H9 (cell line): ENCODE data around the gene EHF. TPM values are rescaled to one million over a fixed set of nuclear protein-coding genes. Genes with fewer than 3 reads are reported as not detected.

Experiments used
- DNase-seq: peaks from one replicate; pipeline ENCODE4 v3.0.0-alpha.2; 2017
- H2AFZ ChIP-seq: one replicate; pipeline ENCODE4 v1.6.1; 2013; ENCODE audit warnings: mild to moderate bottlenecking, low read length, control low read depth, moderate library complexity
- H2AK5ac ChIP-seq: 2 replicates; pipeline ENCODE4 v1.6.1; 2013; ENCODE audit warnings: low read length, control low read depth, mixed read lengths; ENCODE audit not compliant: insufficient read length
- H2BK120ac ChIP-seq: one replicate; pipeline ENCODE4 v1.6.1; 2013; ENCODE audit warnings: low read depth, mild to moderate bottlenecking, low read length, control low read depth, inconsistent platforms; ENCODE audit not compliant: poor library complexity, severe bottlenecking
- H2BK12ac ChIP-seq: 2 replicates; pipeline ENCODE4 v1.6.1; 2013; ENCODE audit warnings: low read length, control low read depth, mixed read lengths, low read depth; ENCODE audit not compliant: insufficient read length
- H2BK15ac ChIP-seq: 2 replicates; pipeline ENCODE4 v1.6.1; 2013; ENCODE audit warnings: low read depth, low read length, control low read depth
- H2BK20ac ChIP-seq: one replicate; pipeline ENCODE4 v1.6.1; 2013; ENCODE audit warnings: low read depth, mild to moderate bottlenecking, low read length, control low read depth, inconsistent platforms; ENCODE audit not compliant: poor library complexity, severe bottlenecking
- H2BK5ac ChIP-seq: 2 replicates; pipeline ENCODE4 v1.6.1; 2013; ENCODE audit warnings: low read length, control low read depth, mixed read lengths; ENCODE audit not compliant: insufficient read length
- H3K14ac ChIP-seq: 2 replicates; pipeline ENCODE4 v1.6.1; 2013; ENCODE audit warnings: low read length, control low read depth; ENCODE audit not compliant: insufficient read depth
- H3K18ac ChIP-seq: 2 replicates; pipeline ENCODE4 v1.6.1; 2013; ENCODE audit warnings: low read depth, mild to moderate bottlenecking, mixed read lengths, low read length, control low read depth; ENCODE audit not compliant: insufficient read length
- H3K23ac ChIP-seq: 2 replicates; pipeline ENCODE4 v1.6.1; 2013; ENCODE audit warnings: low read length, control low read depth, mixed read lengths, low read depth; ENCODE audit not compliant: insufficient read length
- H3K23me2 ChIP-seq: 2 replicates; pipeline ENCODE4 v1.6.1; 2013; ENCODE audit warnings: low read depth, mild to moderate bottlenecking, mixed read lengths, low read length, control low read depth; ENCODE audit not compliant: insufficient read length, poor library complexity, severe bottlenecking
- H3K27ac ChIP-seq: 2 replicates; pipeline ENCODE4 v1.5.1; 2013; ENCODE audit warnings: low read length, control low read depth, mixed read lengths, low read depth; ENCODE audit not compliant: insufficient read length
- H3K27me3 ChIP-seq: 2 replicates; pipeline ENCODE4 v1.6.1; 2013; ENCODE audit warnings: low read length, control low read depth, inconsistent platforms; ENCODE audit not compliant: insufficient read depth
- H3K4ac ChIP-seq: 2 replicates; pipeline ENCODE4 v1.6.1; 2013; ENCODE audit warnings: low read depth, mild to moderate bottlenecking, control low read depth, inconsistent platforms, low read length, moderate library complexity
- H3K4me1 ChIP-seq: 2 replicates; pipeline ENCODE4 v1.6.1; 2013; ENCODE audit warnings: low read length, control low read depth, inconsistent platforms; ENCODE audit not compliant: insufficient read depth
- H3K4me2 ChIP-seq: 2 replicates; pipeline ENCODE4 v1.6.1; 2013; ENCODE audit warnings: low read length, control low read depth, mixed read lengths; ENCODE audit not compliant: insufficient read length, insufficient read depth
- H3K56ac ChIP-seq: 2 replicates; pipeline ENCODE4 v1.6.1; 2013; ENCODE audit warnings: low read depth, mild to moderate bottlenecking, mixed read lengths, low read length, control low read depth; ENCODE audit not compliant: insufficient read length
- H3K79me1 ChIP-seq: 2 replicates; pipeline ENCODE4 v1.6.1; 2013; ENCODE audit warnings: low read depth, mild to moderate bottlenecking, moderate library complexity, low read length, control low read depth, inconsistent platforms; ENCODE audit not compliant: insufficient read depth, poor library complexity, severe bottlenecking
- H3K79me2 ChIP-seq: 2 replicates; pipeline ENCODE4 v1.6.1; 2013; ENCODE audit warnings: low read length, control low read depth, inconsistent platforms; ENCODE audit not compliant: insufficient read depth
- H3K9ac ChIP-seq: 2 replicates; pipeline ENCODE4 v1.6.1; 2013; ENCODE audit warnings: low read length, control low read depth, mixed read lengths; ENCODE audit not compliant: insufficient read length; ENCODE audit errors: extremely low read depth
- H3K9me3 ChIP-seq: one replicate; pipeline ENCODE4 v1.6.1; 2013; ENCODE audit warnings: low read depth, low read length, inconsistent platforms; ENCODE audit not compliant: control insufficient read depth
- H3T11ph ChIP-seq: one replicate; pipeline ENCODE4 v1.6.1; 2013; ENCODE audit warnings: mild to moderate bottlenecking, low read length, control low read depth, inconsistent platforms
- H4K20me1 ChIP-seq: one replicate; pipeline ENCODE4 v1.6.1; 2013; ENCODE audit not compliant: control insufficient read depth, insufficient read length, insufficient read depth
- H4K5ac ChIP-seq: 2 replicates; pipeline ENCODE4 v1.6.1; 2013; ENCODE audit warnings: low read depth, mild to moderate bottlenecking, mixed read lengths, low read length, control low read depth; ENCODE audit not compliant: insufficient read length
- H4K8ac ChIP-seq: replicated peaks from 2 replicates; pipeline ENCODE4 v1.6.1; 2013; ENCODE audit warnings: low read length, control low read depth, mixed read lengths, low read depth; ENCODE audit not compliant: insufficient read length
- H4K91ac ChIP-seq: 2 replicates; pipeline ENCODE4 v1.6.1; 2013; ENCODE audit warnings: low read depth, mild to moderate bottlenecking, moderate library complexity, mixed read lengths, low read length, control low read depth; ENCODE audit not compliant: insufficient read length
- H3K27ac Mint-ChIP-seq, 3 experiments: 2 replicates in 2 of 3; 3 replicates in 1 of 3; pipeline ENCODE4 v1.8.0; 2020 to 2021; ENCODE audit warnings: mixed read lengths in 3 of 3, mild to moderate bottlenecking in 1 of 3, moderate library complexity in 1 of 3
- H3K27me3 Mint-ChIP-seq: 2 replicates; pipeline ENCODE4 v1.8.0; 2021; ENCODE audit warnings: low read depth, mild to moderate bottlenecking, moderate library complexity, mixed read lengths
- H3K36me3 Mint-ChIP-seq, 3 experiments: 2 replicates in 2 of 3; 3 replicates in 1 of 3; pipeline ENCODE4 v1.8.0; 2020 to 2021; ENCODE audit warnings: low read depth in 3 of 3, mixed read lengths in 3 of 3; ENCODE audit not compliant: insufficient read depth in 1 of 3
- H3K4me1 Mint-ChIP-seq, 2 experiments: 2 replicates each; pipeline ENCODE4 v1.8.0; 2020; ENCODE audit warnings: mixed read lengths in 2 of 2
- H3K4me3 Mint-ChIP-seq, 2 experiments: 2 replicates in 1 of 2; 3 replicates in 1 of 2; pipeline ENCODE4 v1.8.0; 2020 to 2021; ENCODE audit warnings: mild to moderate bottlenecking in 2 of 2, mixed read lengths in 2 of 2, moderate library complexity in 1 of 2
- H3K9me3 Mint-ChIP-seq, 2 experiments: 2 replicates in 1 of 2; 3 replicates in 1 of 2; pipeline ENCODE4 v1.8.0; 2020; ENCODE audit warnings: mild to moderate bottlenecking in 2 of 2, mixed read lengths in 2 of 2, moderate library complexity in 1 of 2
- WGBS: extraction: QIAGEN DNeasy Blood & Tissue Kit; methylation state at CpG from one replicate; pipeline ENCODE4 v1.1.7; 2013; ENCODE audit warnings: missing lambda C conversion rate, low lambda C conversion rate, mixed read lengths; ENCODE audit not compliant: insufficient read length; ENCODE audit errors: extremely low coverage; 5-methylcytosine and 5-hydroxymethylcytosine counted together
- total RNA-seq: library from RNA; stranded (reverse); gene quantifications from 2 replicates; pipeline ENCODE4 v1.2.1, GENCODE V29; 2021
- TF ChIP-seq, protein P1 (sequence below): fragments of 200-600 bp; sonication (generic); conservative IDR thresholded peaks from 3 replicates; pipeline ENCODE4 v1.8.0; 2021; ENCODE audit warnings: antibody characterized with exemption, mild to moderate bottlenecking

Gene EHF
- total RNA-seq, 1 experiment from 2014 or later = not detected

DNA sequence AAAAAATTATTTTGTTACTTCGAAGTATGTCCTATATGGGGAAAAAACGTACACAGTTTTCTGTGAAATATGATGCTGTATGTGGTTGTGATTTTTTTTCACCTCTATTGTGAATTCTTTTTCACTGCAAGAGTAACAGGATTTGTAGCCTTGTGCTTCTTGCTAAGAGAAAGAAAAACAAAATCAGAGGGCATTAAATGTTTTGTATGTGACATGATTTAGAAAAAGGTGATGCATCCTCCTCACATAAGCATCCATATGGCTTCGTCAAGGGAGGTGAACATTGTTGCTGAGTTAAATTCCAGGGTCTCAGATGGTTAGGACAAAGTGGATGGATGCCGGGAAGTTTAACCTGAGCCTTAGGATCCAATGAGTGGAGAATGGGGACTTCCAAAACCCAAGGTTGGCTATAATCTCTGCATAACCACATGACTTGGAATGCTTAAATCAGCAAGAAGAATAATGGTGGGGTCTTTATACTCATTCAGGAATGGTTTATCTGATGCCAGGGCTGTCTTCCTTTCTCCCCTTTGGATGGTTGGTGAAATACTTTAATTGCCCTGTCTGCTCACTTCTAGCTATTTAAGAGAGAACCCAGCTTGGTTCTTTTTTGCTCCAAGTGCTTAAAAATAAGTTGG lies 38.3 kb downstream of the EHF start:
- Histone ChIP-seq H3K9ac (no peak overlapping the region), H3K79me2 (no peaks in the 10 kb centered on the region), H4K8ac (no peak overlapping the region), H3K79me1 (no peaks in the 10 kb centered on the region), H4K91ac (no peak overlapping the region), H2BK5ac (no peak overlapping the region), H3K4me1 (no peaks in the 10 kb centered on the region; the same call in 1 of the 2 replicates), H3K56ac (no peak overlapping the region), H3T11ph (no peak overlapping the region), H2BK20ac (no peak overlapping the region), H3K23ac (no peak overlapping the region), H3K4ac (no peak overlapping the region), H3K9me3 (no peaks in the 10 kb centered on the region), H3K4me2 (no peak overlapping the region), H3K14ac (no peak overlapping the region), H2BK12ac (no peak overlapping the region), H4K20me1 (no peaks in the 10 kb centered on the region), H2AFZ (no peak overlapping the region), H3K18ac (no peak overlapping the region), H3K23me2 (no peaks in the 10 kb centered on the region), H3K27me3 (no peaks in the 10 kb centered on the region), H2AK5ac (no peak overlapping the region), H3K27ac (no peak overlapping the region), H2BK15ac (no peak overlapping the region), H2BK120ac (no peak overlapping the region), H4K5ac (no peak overlapping the region)
- WGBS = no CpG with 5 or more reads among the region's 4 CpGs
- TF ChIP-seq, protein P1, sequence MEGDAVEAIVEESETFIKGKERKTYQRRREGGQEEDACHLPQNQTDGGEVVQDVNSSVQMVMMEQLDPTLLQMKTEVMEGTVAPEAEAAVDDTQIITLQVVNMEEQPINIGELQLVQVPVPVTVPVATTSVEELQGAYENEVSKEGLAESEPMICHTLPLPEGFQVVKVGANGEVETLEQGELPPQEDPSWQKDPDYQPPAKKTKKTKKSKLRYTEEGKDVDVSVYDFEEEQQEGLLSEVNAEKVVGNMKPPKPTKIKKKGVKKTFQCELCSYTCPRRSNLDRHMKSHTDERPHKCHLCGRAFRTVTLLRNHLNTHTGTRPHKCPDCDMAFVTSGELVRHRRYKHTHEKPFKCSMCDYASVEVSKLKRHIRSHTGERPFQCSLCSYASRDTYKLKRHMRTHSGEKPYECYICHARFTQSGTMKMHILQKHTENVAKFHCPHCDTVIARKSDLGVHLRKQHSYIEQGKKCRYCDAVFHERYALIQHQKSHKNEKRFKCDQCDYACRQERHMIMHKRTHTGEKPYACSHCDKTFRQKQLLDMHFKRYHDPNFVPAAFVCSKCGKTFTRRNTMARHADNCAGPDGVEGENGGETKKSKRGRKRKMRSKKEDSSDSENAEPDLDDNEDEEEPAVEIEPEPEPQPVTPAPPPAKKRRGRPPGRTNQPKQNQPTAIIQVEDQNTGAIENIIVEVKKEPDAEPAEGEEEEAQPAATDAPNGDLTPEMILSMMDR = no peak
- Mint-ChIP-seq H3K4me1 (peaks cover 31 to 36% of the 10 kb centered on the region in 2 experiments), H3K36me3 (no peaks in the 10 kb centered on the region; a peak in 1 of 7 replicates), H3K4me3 (no peak overlapping the region), H3K27ac (no peak overlapping the region), H3K27me3 (no peaks in the 10 kb centered on the region), H3K9me3 (no peaks in the 10 kb centered on the region)
- DNase-seq = no peak
